Left ventricle myocardium inferior (tissue), 1 donor: Measurements from ENCODE around the gene HBP1. TPM values are rescaled to one million over a fixed set of nuclear protein-coding genes. Genes with fewer than 3 reads are reported as not detected.
"Not testable (repeated sequence)": the region's sequence is repeated elsewhere in the genome, so short reads cannot be mapped to it uniquely, and the experiment has no call there.

Experiments used
- DNase-seq: peaks from one replicate; pipeline ENCODE4 v3.0.0-alpha.2; 2020
- H3K27ac ChIP-seq: fragments of 200-600 bp; replicated peaks from 2 replicates; pipeline ENCODE4 v1.8.0; 2021
- H3K27me3 ChIP-seq: fragments of 200-600 bp; 2 replicates; pipeline ENCODE4 v1.8.0; 2021; ENCODE audit warnings: low read depth
- H3K36me3 ChIP-seq: fragments of 200-600 bp; 2 replicates; pipeline ENCODE4 v1.8.0; 2021
- H3K4me1 ChIP-seq: fragments of 200-600 bp; 2 replicates; pipeline ENCODE4 v1.8.0; 2021
- H3K4me3 ChIP-seq: fragments of 200-600 bp; 2 replicates; pipeline ENCODE4 v1.8.0; 2021; ENCODE audit warnings: mild to moderate bottlenecking, moderate library complexity
- H3K9me3 ChIP-seq: fragments of 200-600 bp; replicated peaks from 2 replicates; pipeline ENCODE4 v1.8.0; 2021
- intact Hi-C: fragments of 100-400 bp; cut with micrococcal nuclease; formaldehyde crosslinking; loops from one replicate; pipeline ENCODE4 v1.11.0; 2022
- total RNA-seq: library from RNA; stranded (reverse); fragmentation: NEBNext Ultra II Directional; extraction: Animal tissue kit (Norgen Biotek cat#: 25700); gene quantifications from one replicate; pipeline ENCODE4 v1.2.1, GENCODE V29; 2021
- TF ChIP-seq, protein P1 (sequence below): fragments of 200-600 bp; IDR thresholded peaks from 2 replicates; pipeline ENCODE4 v1.8.0; 2021; ENCODE audit warnings: antibody characterized with exemption, mild to moderate bottlenecking, borderline replicate concordance
- donor health status: DM: no; HTN: yes; CAD: no; lungs with severe emphysema.

HBP1 gene
- total RNA-seq, 1 donor from 2014 or later: 56.9 TPM

- Histone ChIP-seq H3K27ac (peak overlapping the region; percentile 88), H3K9me3 (peaks cover 7% of the 10 kb centered on the region), H3K4me3 (no peak overlapping the region), H3K27me3 (no peaks in the 10 kb centered on the region), H3K36me3 (peaks cover 8% of the 10 kb centered on the region), H3K4me1 (peaks cover 59% of the 10 kb centered on the region)
- intact Hi-C loops: no loop called here
- TF ChIP-seq, protein P1, sequence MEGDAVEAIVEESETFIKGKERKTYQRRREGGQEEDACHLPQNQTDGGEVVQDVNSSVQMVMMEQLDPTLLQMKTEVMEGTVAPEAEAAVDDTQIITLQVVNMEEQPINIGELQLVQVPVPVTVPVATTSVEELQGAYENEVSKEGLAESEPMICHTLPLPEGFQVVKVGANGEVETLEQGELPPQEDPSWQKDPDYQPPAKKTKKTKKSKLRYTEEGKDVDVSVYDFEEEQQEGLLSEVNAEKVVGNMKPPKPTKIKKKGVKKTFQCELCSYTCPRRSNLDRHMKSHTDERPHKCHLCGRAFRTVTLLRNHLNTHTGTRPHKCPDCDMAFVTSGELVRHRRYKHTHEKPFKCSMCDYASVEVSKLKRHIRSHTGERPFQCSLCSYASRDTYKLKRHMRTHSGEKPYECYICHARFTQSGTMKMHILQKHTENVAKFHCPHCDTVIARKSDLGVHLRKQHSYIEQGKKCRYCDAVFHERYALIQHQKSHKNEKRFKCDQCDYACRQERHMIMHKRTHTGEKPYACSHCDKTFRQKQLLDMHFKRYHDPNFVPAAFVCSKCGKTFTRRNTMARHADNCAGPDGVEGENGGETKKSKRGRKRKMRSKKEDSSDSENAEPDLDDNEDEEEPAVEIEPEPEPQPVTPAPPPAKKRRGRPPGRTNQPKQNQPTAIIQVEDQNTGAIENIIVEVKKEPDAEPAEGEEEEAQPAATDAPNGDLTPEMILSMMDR: no peak
- DNase-seq: no peak
Observed at GRCh38 chr7:107220356-107220755, 51.6 kb downstream of the HBP1 start.

- H3K4me1 ChIP-seq: peaks cover 59% of the 10 kb centered on the region
- H3K9me3 ChIP-seq, H3K4me3 ChIP-seq, H3K27me3 ChIP-seq, intact Hi-C loops: not testable (repeated sequence)
- peak; percentile 58 for DNase-seq
- H3K36me3 ChIP-seq: peaks cover 12% of the 10 kb centered on the region
- peak overlapping the region; percentile 88 for H3K27ac ChIP-seq
Observed at GRCh38 chr7:107220806-107221205, 52.0 kb downstream of the HBP1 start.

- Histone ChIP-seq H3K36me3 (peaks cover 30% of the 10 kb centered on the region), H3K9me3 (no peaks in the 10 kb centered on the region), H3K4me1 (peaks cover 45% of the 10 kb centered on the region), H3K27ac (peak overlapping the region; percentile 88), H3K4me3 (no peak overlapping the region), H3K27me3 (no peaks in the 10 kb centered on the region)
- intact Hi-C loops: no loop called here
- DNase-seq: no peak
- TF ChIP-seq, protein P1: no peak
Observed at GRCh38 chr7:107224374-107225223, 55.8 kb downstream of the HBP1 start.

- no peaks in the 10 kb centered on the region for H3K9me3 ChIP-seq
- DNase-seq: no peak
- H3K36me3 ChIP-seq: peaks cover 29% of the 10 kb centered on the region
- intact Hi-C loops: no loop called here
- H3K4me1 ChIP-seq: peaks cover 27% of the 10 kb centered on the region
- no peak overlapping the region for H3K4me3 ChIP-seq
- H3K27ac ChIP-seq: no peak overlapping the region
- TF ChIP-seq, protein P1: no peak
- H3K27me3 ChIP-seq: no peaks in the 10 kb centered on the region
Observed at GRCh38 chr7:107228291-107228690, 59.5 kb downstream of the HBP1 start.

DNA sequence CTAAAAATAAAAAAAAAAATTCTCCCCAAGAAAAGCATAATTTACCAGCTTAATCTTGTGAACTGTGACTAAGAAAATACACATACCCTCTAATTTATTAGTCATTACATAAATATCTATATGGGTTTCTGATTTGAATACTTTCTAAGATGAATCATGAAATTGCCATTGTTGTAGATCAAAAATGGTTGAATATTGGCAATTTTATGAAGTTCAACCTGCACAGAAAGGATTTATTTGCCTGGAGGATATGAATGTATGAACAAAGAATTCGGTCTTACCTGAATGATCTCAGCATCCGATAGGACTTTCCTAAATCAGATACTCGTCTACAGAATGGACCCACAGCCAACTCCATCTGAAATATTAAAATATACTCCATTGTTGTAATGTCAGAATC lies 61.5 kb downstream of the HBP1 start:
- Histone ChIP-seq H3K9me3 (no peaks in the 10 kb centered on the region), H3K36me3 (peaks cover 25% of the 10 kb centered on the region), H3K4me3 (no peak overlapping the region), H3K4me1 (peaks cover 26% of the 10 kb centered on the region), H3K27me3 (no peaks in the 10 kb centered on the region), H3K27ac (no peak overlapping the region)
- intact Hi-C loops: no loop called here
- TF ChIP-seq, protein P1: no peak
- DNase-seq: no peak

GRCh38 chr7:107232568-107233090 lies 63.8 kb downstream of the HBP1 start:
- H3K9me3 ChIP-seq: no peaks in the 10 kb centered on the region
- no peak for DNase-seq
- no peaks in the 10 kb centered on the region for H3K27me3 ChIP-seq
- peaks cover 46% of the 10 kb centered on the region for H3K4me1 ChIP-seq
- intact Hi-C loops: no loop called here
- no peak overlapping the region for H3K4me3 ChIP-seq
- TF ChIP-seq, protein P1: no peak
- peaks cover 19% of the 10 kb centered on the region for H3K36me3 ChIP-seq
- peak overlapping the region; percentile 67 for H3K27ac ChIP-seq
